GM21367 (cell line): ENCODE results near the gene PCDHA1.

Experiments used
- ATAC-seq: cut with Tn5 transposase; IDR thresholded peaks from one replicate; pipeline ENCODE4 v1.9.1; 2021; ENCODE audit not compliant: unreplicated experiment

Gene PCDHA1

GRCh38 chr5:141040093-141040770 lies 254.3 kb downstream of the PCDHA1 start:
- ATAC-seq, result no peak

GRCh38 chr5:141040771-141041426 lies 255.0 kb downstream of the PCDHA1 start:
- ATAC-seq, result no peak

- ATAC-seq, result no peak
These were observed 255.5 kb downstream of the PCDHA1 start for GRCh38 chr5:141041427-141041785.

GRCh38 chr5:141042555-141042954 lies 256.6 kb downstream of the PCDHA1 start:
- ATAC-seq, result no peak

GRCh38 chr5:141050622-141051520 lies 264.9 kb downstream of the PCDHA1 start, which contains the start of gene PCDHB1:
Gene PCDHB1 (plus strand): TSS chr5:141051374. CDS start chr5:141051471, 97 bp downstream.
- no peak for ATAC-seq

GRCh38 chr5:141051521-141051866 lies 265.6 kb downstream of the PCDHA1 start:
- ATAC-seq, result no peak
